HG03575 (cell line): Measurements from ENCODE around the gene PRDM16.
"Not testable (repeated sequence)": the region's sequence is repeated elsewhere in the genome, so short reads cannot be mapped to it uniquely, and the experiment has no call there.

Experiments
- ATAC-seq: cut with Tn5 transposase; IDR thresholded peaks from one replicate; pipeline ENCODE4 v1.9.1; 2021; ENCODE audit not compliant: unreplicated experiment, insufficient number of reproducible peaks, low FRiP score; ENCODE audit errors: extremely low read depth

Gene PRDM16

DNA sequence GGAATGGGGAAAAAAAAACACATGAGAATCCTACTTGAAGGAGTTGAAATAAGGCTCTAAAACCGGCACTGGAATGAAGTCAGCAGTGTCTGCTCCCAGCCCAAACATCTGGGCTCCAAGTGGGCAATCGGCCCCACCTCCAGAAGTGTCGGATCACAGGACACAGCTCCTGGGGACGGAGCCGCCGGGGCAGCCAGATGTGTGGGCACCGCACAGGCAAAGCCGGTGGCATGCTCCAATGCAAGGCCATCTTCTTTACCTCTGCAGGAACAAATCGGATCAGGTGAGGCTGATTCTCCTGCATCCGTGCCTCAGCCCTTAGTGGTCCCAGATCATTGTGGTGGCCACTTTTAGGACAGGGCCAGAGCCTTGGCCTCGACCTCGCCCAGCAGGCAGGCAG, 156.7 kb downstream of the PRDM16 start:
- ATAC-seq: no peak

DNA sequence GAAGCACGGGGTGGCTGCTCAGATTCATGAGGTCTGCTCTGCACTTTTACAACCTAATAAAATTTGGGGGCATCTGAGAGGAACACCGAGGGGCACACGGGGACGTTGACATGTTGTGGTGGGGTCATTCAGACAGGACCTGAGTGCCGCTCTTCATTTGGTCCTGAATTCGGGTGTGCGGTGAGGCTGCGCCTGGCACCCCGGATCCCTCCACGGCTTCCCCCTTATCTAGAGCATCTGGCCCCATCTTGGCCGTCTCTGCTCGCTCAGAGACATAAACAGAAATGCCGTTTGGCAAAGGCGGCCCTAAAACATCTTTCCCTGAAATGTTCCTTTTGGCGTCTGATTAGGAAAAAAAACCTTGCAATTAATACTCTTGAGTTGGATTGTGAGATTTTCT, 157.2 kb downstream of the PRDM16 start:
- no peak for ATAC-seq

DNA sequence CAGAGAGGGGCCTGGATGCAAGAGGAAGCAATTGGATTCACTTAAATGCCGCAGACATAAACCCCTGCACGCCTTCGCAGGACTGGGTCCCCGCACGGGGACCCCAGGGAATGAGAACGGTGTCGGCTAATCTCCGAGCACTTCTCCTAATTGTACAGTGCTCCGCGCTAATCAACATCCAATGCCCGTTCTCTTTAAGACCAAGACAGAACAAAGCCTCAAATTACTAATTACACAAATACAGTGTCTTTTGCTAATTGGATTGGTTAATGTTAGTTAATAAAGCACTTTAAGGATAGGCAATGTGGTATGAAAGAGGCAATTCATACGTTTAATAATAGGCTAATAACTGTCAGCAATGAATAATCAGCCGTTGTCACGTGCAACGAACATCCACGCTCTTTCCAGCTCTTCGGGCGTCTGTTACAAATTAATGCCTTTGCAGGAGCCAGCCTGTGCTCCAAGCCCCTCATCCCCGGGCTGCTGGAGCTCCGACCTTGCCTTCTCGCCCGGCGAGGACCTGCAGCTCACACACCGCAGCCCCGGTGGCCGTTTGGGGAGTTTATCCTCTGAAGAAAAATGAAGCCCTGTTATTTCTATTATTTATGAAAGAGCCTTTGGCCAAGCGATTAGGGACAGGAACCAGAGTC, 157.8 kb downstream of the PRDM16 start:
- ATAC-seq: no peak

DNA sequence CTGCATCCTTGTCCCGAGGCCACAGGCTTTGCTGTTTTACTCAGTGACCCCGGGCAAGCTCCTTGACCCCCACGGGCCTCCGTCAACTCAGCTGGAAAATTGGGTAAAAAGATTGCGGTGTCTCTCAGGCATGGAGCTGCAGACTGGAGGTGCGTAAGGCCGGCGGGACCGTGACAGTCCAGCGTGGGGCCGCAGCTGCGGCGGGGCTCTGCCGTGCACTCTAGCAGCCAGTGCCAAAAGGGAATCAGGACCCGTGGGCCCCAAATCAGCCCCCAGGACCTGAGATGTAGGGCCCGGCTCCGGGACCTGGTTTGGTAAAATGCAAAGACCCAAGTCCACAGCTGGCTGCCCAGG, 158.3 kb downstream of the PRDM16 start:
- no peak for ATAC-seq

DNA sequence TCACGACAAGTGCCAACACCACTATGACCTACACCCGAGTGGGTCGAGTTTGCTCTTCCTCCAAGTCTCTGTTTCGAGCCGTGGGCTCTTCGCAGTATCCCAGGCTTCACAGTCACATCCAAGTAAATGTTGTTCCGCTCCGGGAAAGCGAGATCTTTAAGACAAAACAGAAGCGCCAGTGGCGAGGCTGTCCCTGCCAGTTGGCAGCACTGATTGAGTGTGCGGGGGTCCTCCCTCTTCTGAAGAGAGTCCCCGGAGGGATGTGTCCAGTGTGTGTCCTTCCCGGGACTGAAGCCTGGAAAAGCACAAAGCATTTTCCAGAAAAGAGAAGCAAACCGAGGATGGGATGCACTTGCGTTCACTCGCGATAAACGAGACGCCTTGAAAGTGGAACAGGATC, 158.9 kb downstream of the PRDM16 start:
- ATAC-seq: no peak

DNA sequence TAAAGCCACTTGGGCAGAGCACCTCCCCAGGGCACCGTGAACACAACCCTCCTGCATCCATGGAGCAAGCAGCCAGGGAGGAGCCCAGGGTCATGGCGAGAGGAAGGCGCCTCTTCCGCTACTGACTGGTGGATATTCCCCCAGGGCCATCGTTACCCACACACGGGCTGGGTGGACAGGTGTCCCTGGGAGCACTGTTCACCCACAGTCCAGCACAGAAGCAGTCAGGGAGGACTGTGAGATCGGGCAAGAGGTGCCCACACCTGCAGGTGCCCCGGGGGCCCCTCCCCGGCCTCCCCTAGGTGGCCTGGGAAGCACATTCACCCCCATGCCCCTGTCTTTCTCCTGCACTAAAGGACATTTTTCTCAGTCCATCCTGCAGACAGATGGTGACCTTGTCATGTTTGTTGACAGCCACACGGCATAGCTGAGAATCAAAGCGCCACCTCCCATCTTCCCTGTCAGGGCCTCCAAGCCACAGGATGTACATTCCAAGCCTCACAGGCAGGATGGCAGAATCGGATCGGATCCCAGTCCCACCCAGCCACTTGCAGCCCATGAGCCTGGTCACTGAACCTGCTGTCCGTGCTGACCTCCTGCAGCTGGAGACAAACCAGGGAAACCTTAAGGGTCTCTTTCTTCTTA, 160.2 kb downstream of the PRDM16 start:
- no peak for ATAC-seq

DNA sequence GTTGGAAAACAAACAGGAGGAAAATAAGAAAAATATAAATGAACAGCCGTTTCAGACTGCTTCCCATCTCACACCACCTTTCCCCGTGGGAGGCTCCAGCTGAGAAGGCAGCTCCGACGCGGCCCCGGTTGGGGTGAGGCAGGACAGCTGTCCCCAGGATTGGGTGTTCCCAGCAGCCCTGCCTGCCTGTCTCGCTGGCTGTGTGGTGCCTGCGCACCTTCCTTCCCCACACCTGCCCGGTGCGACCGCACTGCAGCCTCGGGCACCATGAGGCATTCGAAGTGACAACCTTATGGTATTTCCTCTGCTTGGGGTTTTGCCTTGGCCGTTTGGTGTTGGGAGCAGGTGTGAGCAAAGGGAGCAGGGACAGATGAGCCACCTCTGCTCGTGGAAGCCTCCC, 161.6 kb downstream of the PRDM16 start:
- no peak for ATAC-seq

DNA sequence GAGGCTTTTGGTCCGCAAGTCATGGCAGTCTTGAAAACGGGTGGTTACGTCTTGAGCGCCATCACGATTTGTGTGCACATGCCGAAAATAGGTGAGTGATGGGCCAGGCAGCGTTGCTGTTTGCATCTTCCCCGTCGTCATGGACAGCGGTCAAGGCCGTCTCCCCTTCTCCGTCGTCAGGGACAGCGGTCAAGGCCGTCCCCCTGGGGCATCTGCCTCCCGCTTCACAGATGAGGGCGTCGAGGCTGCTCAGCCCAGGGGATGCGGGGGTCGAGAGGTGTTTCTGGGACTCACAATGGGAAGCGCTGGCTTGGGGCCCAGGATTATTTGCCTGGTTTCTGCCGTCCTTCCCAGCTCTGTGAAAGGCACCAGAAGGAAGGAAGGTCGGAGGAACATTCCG, 162.2 kb downstream of the PRDM16 start:
- ATAC-seq: no peak

DNA sequence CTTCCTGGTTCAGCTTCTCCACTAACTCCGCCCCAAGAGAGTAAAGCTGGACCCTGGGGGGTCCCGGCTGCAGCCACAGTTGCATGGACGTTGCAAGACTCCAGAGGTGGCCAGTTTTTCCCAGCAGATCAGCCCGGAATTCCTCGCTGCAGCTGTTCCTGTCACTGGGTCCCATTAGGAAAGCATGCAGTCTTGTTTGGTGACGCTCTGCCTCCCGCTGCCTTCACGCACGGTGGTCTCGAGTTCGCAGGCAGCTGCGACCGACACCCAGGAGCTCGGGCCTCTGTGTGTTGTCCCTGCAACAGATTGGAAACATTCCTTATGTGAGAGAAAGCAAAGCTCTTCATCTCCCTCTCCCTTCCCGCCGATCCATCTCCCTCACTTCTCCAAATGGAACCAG, 162.8 kb downstream of the PRDM16 start:
- ATAC-seq: no peak

DNA sequence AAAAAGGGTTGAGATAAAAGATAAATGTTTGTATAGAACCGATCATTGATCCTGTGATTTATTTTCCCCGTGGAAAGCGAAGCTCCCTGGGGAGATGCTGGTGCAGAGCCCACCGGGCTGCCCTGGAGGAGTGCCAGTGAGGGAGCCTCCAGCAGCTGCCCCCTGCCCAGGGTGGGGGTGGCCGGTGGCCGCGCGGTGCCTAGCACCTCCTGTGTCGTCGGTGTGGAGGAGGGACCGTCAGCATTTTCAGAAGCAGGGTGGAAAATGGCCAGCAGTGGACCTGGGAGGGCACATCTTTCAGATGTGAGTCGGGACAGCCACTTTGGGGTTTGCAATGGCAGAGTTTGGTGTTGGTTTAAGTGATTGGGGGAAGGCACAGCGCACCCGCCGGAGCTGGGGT, 164.0 kb downstream of the PRDM16 start:
- ATAC-seq: no peak

DNA sequence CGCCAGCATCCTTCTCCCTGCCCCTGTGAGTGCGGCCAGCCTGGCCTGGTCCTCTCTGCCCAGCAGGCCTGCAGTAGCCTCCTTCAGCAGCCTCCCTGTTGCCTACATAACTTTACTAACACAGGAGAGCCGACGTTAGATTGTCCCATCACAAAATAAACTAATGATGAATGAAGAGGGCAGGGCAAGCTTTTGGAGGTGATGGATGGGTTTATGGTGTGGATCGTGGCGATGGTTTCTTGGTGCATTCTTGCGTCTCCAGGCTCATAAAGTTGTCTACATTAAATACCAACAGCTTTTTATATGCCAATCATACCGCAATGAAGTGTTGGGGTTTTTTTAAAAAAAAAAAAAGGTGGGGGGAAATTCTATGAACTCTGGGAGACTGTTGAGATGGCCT, 164.5 kb downstream of the PRDM16 start:
- ATAC-seq: no peak

DNA sequence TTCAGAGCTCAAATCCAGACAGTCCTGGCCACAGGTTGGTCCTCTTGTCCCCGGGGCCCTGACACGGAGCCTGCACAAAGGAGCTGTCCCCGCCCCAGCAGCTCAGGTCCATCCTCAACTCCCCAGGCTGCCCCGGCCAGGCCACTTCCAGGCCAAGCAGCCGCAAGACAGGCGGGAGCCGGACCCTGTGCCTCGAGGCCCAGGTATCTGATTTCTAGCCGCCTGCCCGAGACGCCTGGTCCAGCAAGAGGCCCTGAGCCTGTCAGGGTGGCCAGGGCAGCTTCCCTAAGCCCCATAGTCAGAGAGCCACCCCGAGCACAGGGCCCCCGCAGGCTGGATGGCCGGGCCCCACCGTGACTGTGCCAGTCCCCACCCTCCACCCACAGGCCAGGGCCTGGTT, 165.3 kb downstream of the PRDM16 start:
- ATAC-seq: no peak

DNA sequence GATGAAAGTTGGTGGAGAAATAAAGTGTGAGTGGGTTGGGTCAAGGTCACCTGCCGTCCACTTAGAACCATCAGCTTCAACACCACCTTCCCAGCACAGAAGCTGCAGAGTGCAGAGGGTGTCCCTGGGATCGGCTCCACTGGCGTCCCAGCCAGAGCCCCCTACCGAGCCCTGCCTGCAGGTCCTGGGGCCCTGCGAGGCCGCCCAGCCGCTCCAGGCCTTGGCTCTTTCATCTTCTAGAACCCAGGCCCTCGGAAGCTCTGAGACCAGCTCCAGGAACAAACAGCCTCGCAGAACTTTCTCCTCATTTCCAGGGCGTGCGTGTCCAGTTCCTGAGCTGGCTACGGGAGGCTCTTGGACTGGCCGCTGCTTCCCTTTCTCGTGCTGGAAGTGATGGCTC, 166.0 kb downstream of the PRDM16 start:
- ATAC-seq: no peak

DNA sequence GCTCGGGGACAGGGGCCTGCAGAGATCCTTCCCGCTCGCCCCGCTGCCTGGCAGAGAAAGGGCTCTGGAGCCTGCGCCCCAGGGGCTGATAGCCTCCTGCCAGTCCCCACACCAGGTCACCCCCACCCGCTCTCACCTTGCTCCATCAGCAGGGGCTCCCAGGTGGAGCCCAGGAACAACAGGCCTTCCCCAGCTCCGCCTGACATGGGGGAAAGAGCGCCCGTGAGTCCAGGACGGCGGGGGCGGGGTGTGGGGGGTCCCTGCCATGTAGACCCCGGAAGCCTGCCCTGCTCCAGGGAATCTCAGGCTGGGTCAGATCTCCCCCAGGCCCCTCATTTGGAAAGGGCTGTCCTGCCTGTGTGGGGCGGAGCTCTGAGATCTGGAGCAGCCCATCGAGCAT, 166.5 kb downstream of the PRDM16 start:
- ATAC-seq: no peak

DNA sequence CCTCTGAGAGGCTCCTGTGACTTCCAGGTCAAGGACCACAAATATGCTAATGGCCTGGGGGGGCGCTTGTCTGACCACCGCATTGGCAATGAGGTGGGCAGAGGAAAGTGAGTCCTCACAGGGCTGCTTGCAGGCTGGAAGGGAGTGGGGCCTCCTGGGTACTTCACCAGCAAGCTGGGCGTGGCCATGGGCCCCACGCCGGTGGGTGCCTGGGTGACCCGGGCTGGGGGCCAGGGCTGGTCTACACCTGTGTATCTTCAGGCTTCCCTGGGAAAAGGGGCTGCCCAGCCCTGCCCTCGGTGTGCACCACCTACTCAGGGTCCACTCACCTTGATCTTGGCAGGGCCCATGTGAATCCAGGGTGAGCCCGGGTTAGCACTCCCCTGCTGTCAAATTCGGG, 167.4 kb downstream of the PRDM16 start:
- ATAC-seq: no peak

DNA sequence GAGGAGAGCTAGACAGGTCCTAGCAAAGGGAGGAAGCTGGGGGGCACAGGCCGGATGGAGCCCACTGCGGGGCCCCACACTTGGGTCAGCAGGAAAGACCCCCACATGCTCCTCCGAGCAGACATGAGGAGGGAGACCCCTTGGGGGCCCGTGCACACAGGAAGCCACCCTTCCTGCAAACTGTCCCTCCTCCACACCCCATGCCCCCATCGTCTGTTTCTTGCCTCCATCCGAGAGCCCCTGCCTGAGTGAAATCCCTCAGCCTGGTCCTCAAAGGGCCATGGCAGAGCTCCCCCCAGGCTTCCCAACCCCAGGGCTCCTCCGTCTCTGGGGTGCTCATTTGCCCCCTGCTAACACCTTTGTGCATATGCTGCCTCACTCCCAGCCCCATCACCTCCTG, 168.0 kb downstream of the PRDM16 start:
- ATAC-seq: no peak

DNA sequence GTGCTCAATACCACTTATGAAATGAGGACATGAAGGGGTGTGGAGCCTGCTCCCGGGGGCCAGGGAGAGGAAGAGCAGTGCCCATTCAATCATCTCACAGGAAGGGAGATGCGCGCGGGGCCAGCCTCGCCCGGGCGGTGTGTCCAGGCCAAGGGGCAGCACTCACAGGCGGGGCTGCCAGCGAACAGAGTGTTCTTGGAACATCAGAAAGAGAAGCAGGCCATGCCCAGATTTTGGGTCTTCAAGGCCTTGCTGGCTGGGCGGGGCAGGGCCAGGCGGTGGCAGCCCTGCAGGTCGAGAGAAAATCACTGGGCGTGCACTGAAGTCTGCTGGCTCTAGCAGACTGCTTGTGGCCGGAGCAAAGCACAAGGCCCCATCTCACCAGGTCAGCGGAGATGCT, 168.6 kb downstream of the PRDM16 start:
- no peak for ATAC-seq

DNA sequence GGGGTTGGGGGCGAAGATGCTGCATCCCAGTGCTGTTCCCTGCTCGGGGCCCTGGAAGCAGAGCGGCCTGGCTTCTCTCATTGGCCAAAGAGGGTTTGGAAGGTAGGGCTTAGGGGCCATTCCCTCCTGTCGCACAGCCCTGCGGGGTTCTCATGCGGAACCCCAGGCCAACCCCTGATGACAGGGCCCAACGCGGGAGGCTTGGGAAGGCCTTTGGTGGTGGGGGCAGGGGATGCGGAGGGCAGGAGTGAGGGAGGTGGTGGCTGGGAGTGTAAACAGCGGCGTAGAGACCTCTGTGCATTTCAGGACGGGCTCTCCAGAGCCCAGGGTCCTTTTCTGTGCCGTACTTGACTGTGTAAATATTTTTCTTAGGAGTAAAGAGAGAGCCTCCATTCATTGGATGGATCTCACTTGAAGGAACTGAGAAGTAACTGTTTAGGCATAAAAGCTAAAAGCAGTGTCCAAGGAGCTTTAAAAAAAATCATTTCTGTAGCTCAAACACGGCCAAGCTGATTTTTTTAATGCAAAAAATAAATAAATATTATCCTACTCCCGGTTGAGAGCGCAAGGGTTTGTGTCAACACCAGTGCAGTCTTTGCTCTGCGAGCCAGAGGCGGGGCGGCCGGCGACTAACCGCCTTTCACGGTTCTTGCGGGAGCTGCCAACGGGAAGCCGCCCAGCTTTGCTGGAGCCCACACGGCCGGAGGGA, 169.1 kb downstream of the PRDM16 start:
- ATAC-seq: no peak

DNA sequence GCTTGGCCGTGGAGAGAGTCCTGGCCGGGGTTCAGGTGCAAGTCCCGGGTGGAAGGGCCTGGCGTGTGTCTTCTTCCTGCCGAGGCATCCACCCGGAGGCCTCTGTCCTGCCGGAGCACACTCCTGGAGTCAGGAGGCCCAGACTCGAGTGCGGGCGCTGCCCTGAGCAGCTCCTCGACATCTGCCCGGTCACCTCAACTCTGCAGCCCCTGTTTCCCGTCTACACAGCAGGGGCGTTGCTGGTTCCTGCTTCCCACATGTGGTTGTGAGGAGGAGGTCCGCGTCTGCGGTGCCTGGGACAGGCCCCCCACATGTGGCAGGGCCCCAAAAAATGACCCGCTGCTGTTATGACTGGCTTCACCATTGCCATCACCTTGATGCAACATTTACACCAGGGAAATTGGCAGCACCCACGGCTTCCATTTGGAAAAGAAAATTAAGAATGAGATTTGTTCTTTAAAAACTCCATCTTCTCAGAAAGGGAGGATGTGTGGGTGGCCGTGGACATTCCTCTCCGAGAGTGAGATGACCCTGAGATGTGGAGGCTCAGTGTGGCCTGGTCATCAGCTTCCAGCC, 169.8 kb downstream of the PRDM16 start:
- no peak for ATAC-seq

DNA sequence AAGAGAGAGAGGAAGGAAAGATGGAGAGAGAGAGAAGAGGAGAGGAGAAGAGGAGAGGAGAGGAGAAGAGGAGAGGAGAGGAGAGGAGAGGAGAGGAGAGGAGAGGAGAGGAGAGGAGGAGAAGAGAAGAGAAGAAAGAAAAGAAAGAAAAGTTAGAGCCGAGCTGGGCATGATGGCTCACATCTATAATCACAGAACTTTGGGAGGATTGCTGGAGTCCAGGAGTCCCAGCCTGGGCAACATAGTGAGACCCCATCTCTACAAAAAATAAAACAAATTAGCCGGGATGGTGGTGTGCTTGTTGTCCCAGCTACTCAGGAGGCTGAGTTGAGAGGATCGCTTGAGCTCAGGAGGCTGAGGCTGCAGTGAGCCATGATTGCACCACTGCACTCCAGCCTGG, 171.0 kb downstream of the PRDM16 start:
- ATAC-seq: not testable (repeated sequence)
